PC-9 (cell line): Measurements from ENCODE around the gene C2orf74. TPM values are rescaled to one million over a fixed set of nuclear protein-coding genes. Genes with fewer than 3 reads are reported as not detected.

Source experiments
- BruUV-seq: library from RNA; stranded (reverse); fragments of 400-500 nt; replicated peaks from 2 replicates; lab custom pipeline; 2021; lab: Mats Ljungman, UMichigan
- CTCF ChIA-PET: fragments of 300-600 bp; sonication (Branson Sonifier 250); formaldehyde crosslinking; loops from one replicate; lab custom pipeline; 2022; ENCODE audit warnings: antibody characterized with exemption; lab: Charles Lee
- POLR2A ChIA-PET: fragments of 300-600 bp; sonication (Branson Sonifier 250); formaldehyde crosslinking; loops from one replicate; lab custom pipeline; 2022; ENCODE audit warnings: antibody characterized with exemption; ENCODE audit not compliant: unreplicated experiment; lab: Charles Lee
- DNase-seq, 2 experiments: peaks; one replicate each; pipeline versions ENCODE4 v3.0.0 to v3.0.0-alpha.2; 2015 to 2022; ENCODE audit warnings: mixed read lengths in 1 of 2
- H2AFZ ChIP-seq: fragments of 200-600 bp; sonication (generic); 2 replicates; pipeline ENCODE4 v1.8.1; 2017; ENCODE audit warnings: antibody characterized with exemption
- H3F3A ChIP-seq: fragments of 200-600 bp; sonication (generic); 2 replicates; pipeline ENCODE4 v1.8.1; 2017; ENCODE audit warnings: antibody characterized with exemption, mild to moderate bottlenecking, low read depth; ENCODE audit not compliant: insufficient read depth
- H3K27ac ChIP-seq: fragments of 200-600 bp; sonication (generic); 2 replicates; pipeline ENCODE4 v1.6.1; 2016; ENCODE audit warnings: mixed run types
- H3K27me3 ChIP-seq: fragments of 200-600 bp; sonication (generic); 2 replicates; pipeline ENCODE4 v1.6.1; 2016; ENCODE audit warnings: low read depth, mixed run types; ENCODE audit not compliant: insufficient read depth
- H3K36me3 ChIP-seq: fragments of 200-600 bp; sonication (generic); 2 replicates; pipeline ENCODE4 v1.6.1; 2016; ENCODE audit warnings: low read depth, mixed run types
- H3K4me1 ChIP-seq: fragments of 200-600 bp; sonication (generic); replicated peaks from 2 replicates; pipeline ENCODE4 v1.6.1; 2016; ENCODE audit warnings: mixed run types; ENCODE audit not compliant: insufficient read depth
- H3K4me2 ChIP-seq: fragments of 200-600 bp; sonication (generic); 2 replicates; pipeline ENCODE4 v1.6.1; 2017; ENCODE audit warnings: mixed run types
- H3K4me3 ChIP-seq: fragments of 200-600 bp; sonication (generic); 2 replicates; pipeline ENCODE4 v1.6.1; 2016; ENCODE audit warnings: mixed run types
- H3K79me2 ChIP-seq: fragments of 200-600 bp; sonication (generic); 2 replicates; pipeline ENCODE4 v1.6.1; 2017; ENCODE audit warnings: low read depth, mixed run types
- H3K9me2 ChIP-seq: fragments of 200-600 bp; sonication (generic); 2 replicates; pipeline ENCODE4 v1.8.1; 2017; ENCODE audit warnings: mild to moderate bottlenecking; ENCODE audit not compliant: insufficient read depth
- H3K9me3 ChIP-seq: fragments of 200-600 bp; sonication (generic); 2 replicates; pipeline ENCODE4 v1.8.1; 2016; ENCODE audit warnings: low read depth; ENCODE audit not compliant: insufficient read depth
- H4K20me1 ChIP-seq: fragments of 200-600 bp; sonication (generic); 2 replicates; pipeline ENCODE4 v1.8.1; 2017; ENCODE audit not compliant: insufficient read depth
- EZH2 ChIP-seq: fragments of 200-600 bp; sonication (generic); IDR thresholded peaks from 2 replicates; pipeline ENCODE4 v1.8.0; 2017; ENCODE audit warnings: antibody characterized with exemption, low read depth
- intact Hi-C: fragments of 100-400 bp; cut with micrococcal nuclease; formaldehyde crosslinking; loops from one replicate; pipeline ENCODE4 v1.10.0; 2022; ENCODE audit not compliant: unreplicated experiment
- total RNA-seq: library from RNA; stranded (reverse); gene quantifications from 2 replicates; pipeline ENCODE4 v1.2.3, GENCODE V29; 2021
- TF ChIP-seq, protein P1 (sequence below): fragments of 200-600 bp; sonication (generic); conservative IDR thresholded peaks from 2 replicates; pipeline ENCODE4 v1.6.1; 2017; ENCODE audit warnings: mixed run types, antibody characterized with exemption, mild to moderate bottlenecking, moderate library complexity

C2orf74 gene
- total RNA-seq, 1 experiment from 2014 or later, result 19.2 TPM

DNA sequence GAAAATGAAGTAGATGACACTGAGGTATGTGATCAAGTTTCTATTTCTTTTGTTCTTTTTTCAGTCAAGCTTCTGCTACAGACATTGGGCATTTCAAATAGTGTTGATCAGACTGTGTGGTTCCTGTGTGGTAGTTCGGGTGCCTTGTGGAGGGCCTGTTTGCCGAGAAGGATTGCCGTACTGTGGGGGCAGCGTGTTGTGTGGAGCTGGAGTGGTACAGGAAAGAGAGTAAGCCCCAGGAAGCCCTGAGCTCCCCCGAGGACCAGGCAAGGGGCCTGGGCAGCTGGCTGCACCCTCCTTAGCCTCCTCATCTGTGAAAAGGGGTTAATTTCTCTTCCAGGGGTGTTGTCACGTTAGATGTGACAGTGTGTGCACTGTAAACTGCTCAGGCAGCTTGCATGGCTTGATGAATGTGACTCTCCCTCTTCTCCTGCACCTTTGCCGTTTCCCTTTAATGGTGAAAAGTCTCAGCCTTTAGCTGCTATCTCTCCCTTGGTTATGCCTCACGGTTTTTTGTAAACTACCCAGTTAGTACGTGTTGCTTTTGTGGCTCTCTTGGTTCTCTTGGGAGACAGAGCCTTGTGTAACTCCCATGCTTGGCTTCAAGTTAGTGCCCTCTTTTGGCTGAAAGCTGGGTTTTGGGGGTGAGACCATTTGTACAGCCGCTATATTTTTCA, 19.5 kb downstream of the C2orf74 start:
- Histone ChIP-seq H3K27ac (no peak overlapping the region), H3K79me2 (peaks cover 38% of the 10 kb centered on the region), H2AFZ (no peak overlapping the region), H3K4me2 (no peak overlapping the region), H3K4me3 (no peak overlapping the region), H3K4me1 (peaks cover 24% of the 10 kb centered on the region), H3F3A (peaks cover 11% of the 10 kb centered on the region; the same call in 1 of the 2 replicates), H4K20me1 (0 out of 2 replicates have a peak, but pooled peaks cover 7% of the 10 kb centered on the region), H3K9me3 (no peaks in the 10 kb centered on the region; the same call in 1 of the 2 replicates), H3K27me3 (no peaks in the 10 kb centered on the region), H3K36me3 (peaks cover 67% of the 10 kb centered on the region), H3K9me2 (no peaks in the 10 kb centered on the region)
- intact Hi-C loops, result no loop called here
- TF ChIP-seq, protein P1, sequence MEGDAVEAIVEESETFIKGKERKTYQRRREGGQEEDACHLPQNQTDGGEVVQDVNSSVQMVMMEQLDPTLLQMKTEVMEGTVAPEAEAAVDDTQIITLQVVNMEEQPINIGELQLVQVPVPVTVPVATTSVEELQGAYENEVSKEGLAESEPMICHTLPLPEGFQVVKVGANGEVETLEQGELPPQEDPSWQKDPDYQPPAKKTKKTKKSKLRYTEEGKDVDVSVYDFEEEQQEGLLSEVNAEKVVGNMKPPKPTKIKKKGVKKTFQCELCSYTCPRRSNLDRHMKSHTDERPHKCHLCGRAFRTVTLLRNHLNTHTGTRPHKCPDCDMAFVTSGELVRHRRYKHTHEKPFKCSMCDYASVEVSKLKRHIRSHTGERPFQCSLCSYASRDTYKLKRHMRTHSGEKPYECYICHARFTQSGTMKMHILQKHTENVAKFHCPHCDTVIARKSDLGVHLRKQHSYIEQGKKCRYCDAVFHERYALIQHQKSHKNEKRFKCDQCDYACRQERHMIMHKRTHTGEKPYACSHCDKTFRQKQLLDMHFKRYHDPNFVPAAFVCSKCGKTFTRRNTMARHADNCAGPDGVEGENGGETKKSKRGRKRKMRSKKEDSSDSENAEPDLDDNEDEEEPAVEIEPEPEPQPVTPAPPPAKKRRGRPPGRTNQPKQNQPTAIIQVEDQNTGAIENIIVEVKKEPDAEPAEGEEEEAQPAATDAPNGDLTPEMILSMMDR, result no peak
- no peak for TF ChIP-seq EZH2
- no peak for DNase-seq
- ChIA-PET POLR2A (no interaction called here), CTCF (no interaction called here)
- BruUV-seq, result no TSS peak

DNA sequence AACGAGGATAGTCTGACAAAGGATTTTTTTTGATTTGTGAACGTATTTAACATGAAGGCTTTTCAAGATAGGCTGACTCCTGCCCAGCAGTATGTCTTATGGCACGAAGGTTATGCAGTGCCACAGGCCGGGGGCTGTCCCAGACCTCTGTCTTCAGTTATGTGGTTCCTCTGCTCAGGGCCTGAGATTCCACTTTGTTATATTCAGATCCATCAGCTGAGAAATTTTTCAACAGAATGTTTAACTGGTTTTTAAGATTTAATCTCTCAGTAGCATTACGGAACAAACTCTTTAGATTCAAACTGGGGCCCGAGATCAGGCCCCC, 20.0 kb downstream of the C2orf74 start:
- ChIA-PET CTCF (no interaction called here), POLR2A (no interaction called here)
- no peak overlapping the region for H2AFZ ChIP-seq
- H3K9me2 ChIP-seq, result no peaks in the 10 kb centered on the region
- peaks cover 38% of the 10 kb centered on the region for H3K79me2 ChIP-seq
- no peak for DNase-seq
- no peak overlapping the region for H3K27ac ChIP-seq
- H3F3A ChIP-seq, result peaks cover 11% of the 10 kb centered on the region; the same call in 1 of the 2 replicates
- H3K4me1 ChIP-seq, result peaks cover 24% of the 10 kb centered on the region
- intact Hi-C loops, result no loop called here
- no peak overlapping the region for H3K4me3 ChIP-seq
- H3K9me3 ChIP-seq, result no peaks in the 10 kb centered on the region; the same call in 1 of the 2 replicates
- no peak overlapping the region for H3K4me2 ChIP-seq
- H3K27me3 ChIP-seq, result no peaks in the 10 kb centered on the region
- no TSS peak for BruUV-seq
- peaks cover 70% of the 10 kb centered on the region for H3K36me3 ChIP-seq
- TF ChIP-seq, protein P1, result no peak
- no peak for TF ChIP-seq EZH2
- 0 out of 2 replicates have a peak, but pooled peaks cover 7% of the 10 kb centered on the region for H4K20me1 ChIP-seq

DNA sequence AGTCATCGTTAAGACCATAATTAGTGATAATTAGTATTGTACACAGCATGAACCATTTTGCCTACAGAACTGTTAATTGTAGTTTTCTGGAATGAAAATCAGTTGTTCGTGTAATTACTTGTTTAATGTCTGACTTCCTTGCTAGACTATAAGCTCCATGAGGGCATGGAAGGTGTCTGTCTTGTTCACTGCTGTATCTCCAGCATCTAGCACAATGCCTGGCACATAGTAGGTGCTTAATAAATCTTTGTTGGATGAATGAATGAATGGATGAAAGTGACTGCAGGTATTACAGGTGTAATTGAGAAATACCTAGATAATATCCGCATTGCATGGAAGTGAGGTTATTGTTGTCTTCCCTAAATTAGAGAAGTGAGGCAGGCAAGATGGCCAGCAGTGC, 21.8 kb downstream of the C2orf74 start:
- TF ChIP-seq, protein P1, result no peak
- TF ChIP-seq EZH2, result no peak
- Histone ChIP-seq H3K9me3 (no peaks in the 10 kb centered on the region; the same call in 1 of the 2 replicates), H3K27ac (no peak overlapping the region), H3K36me3 (peaks cover 85% of the 10 kb centered on the region), H3K4me2 (no peak overlapping the region), H3K4me1 (peaks cover 16% of the 10 kb centered on the region), H3K4me3 (no peak overlapping the region), H3F3A (peaks cover 19% of the 10 kb centered on the region; the same call in 1 of the 2 replicates), H3K27me3 (no peaks in the 10 kb centered on the region), H3K9me2 (no peaks in the 10 kb centered on the region), H3K79me2 (peaks cover 24% of the 10 kb centered on the region), H2AFZ (no peak overlapping the region), H4K20me1 (0 out of 2 replicates have a peak, but pooled peaks cover 7% of the 10 kb centered on the region)
- intact Hi-C loops, result no loop called here
- CTCF ChIA-PET, result no interaction called here
- BruUV-seq, result no TSS peak
- POLR2A ChIA-PET, result no interaction called here
- no peak for DNase-seq
